Choroid plexus epithelial cell (primary cell): ENCODE measurements around the gene NR6A1.

ENCODE experiments used
- DNase-seq: peaks from one replicate; pipeline ENCODE4 v3.0.0-alpha.2; 2010; ENCODE audit warnings: low read depth
- H3K4me3 ChIP-seq: 2 replicates; pipeline ENCODE4 v1.5.1; 2011; ENCODE audit warnings: low read depth, mild to moderate bottlenecking, control low read depth, low read length, moderate library complexity
- CTCF ChIP-seq: conservative IDR thresholded peaks from 2 replicates; pipeline ENCODE4 v1.5.1; 2011; ENCODE audit warnings: low read depth, mild to moderate bottlenecking, control low read depth, inconsistent platforms, low read length, moderate library complexity

Gene NR6A1

GRCh38 chr9:124698265-124698664, 72.8 kb downstream of the NR6A1 start:
- TF ChIP-seq CTCF: no peak
- H3K4me3 ChIP-seq: no peak overlapping the region
- DNase-seq: peak; percentile 66

GRCh38 chr9:124697326-124698200, 73.5 kb downstream of the NR6A1 start:
- no peak overlapping the region for H3K4me3 ChIP-seq
- TF ChIP-seq CTCF: no peak
- peak; percentile 77 for DNase-seq

GRCh38 chr9:124696101-124696500, 75.0 kb downstream of the NR6A1 start:
- peak; percentile 80 for DNase-seq
- no peak overlapping the region for H3K4me3 ChIP-seq
- TF ChIP-seq CTCF: no peak

- H3K4me3 ChIP-seq: no peak overlapping the region
- TF ChIP-seq CTCF: no peak
- peak; percentile 73 for DNase-seq
These were observed 75.7 kb downstream of the NR6A1 start for GRCh38 chr9:124695280-124695890.

- peak; percentile 29 for DNase-seq
- TF ChIP-seq CTCF: no peak
- no peak overlapping the region for H3K4me3 ChIP-seq
These were observed 76.5 kb downstream of the NR6A1 start for GRCh38 chr9:124694414-124695279.

GRCh38 chr9:124693403-124693802, 77.7 kb downstream of the NR6A1 start:
- TF ChIP-seq CTCF: no peak
- no peak overlapping the region for H3K4me3 ChIP-seq
- no peak for DNase-seq
